Sciatic nerve (tissue), 2 donors: ENCODE results near the gene EGF. TPM values are rescaled to one million over a fixed set of nuclear protein-coding genes. Genes with fewer than 3 reads are reported as not detected.
"Not testable (repeated sequence)": the region's sequence is repeated elsewhere in the genome, so short reads cannot be mapped to it uniquely, and the experiment has no call there.

Source experiments
- ATAC-seq: fragments of 200-7000 bp; cut with Tn5 transposase; one replicate; pipeline ENCODE4 v1.9.1; 2020; ENCODE audit warnings: mild to moderate bottlenecking, moderate library complexity
- DNase-seq: peaks from one replicate; pipeline ENCODE4 v3.0.0-alpha.2; 2020; ENCODE audit warnings: low spot score
- intact Hi-C: fragments of 100-400 bp; cut with DNase I; formaldehyde crosslinking; loops from one replicate; pipeline ENCODE4 v1.14.2; 2022
- total RNA-seq: library from RNA; stranded (reverse); fragmentation: NEBNext Ultra II Directional; extraction: Animal tissue kit (Norgen Biotek cat#: 25700); gene quantifications from one replicate; pipeline ENCODE4 v1.2.1, GENCODE V29; 2021
- donor health status: DM: no; HTN: no; CAD: no.
- donor health status: DM: no; HTN: no; CAD: no.

EGF gene
- total RNA-seq, 1 donor from 2014 or later: 0.85 TPM

GRCh38 chr4:109949099-109949718, 36.5 kb downstream of the EGF start:
- ATAC-seq, DNase-seq, intact Hi-C loops: not testable (repeated sequence)

DNA sequence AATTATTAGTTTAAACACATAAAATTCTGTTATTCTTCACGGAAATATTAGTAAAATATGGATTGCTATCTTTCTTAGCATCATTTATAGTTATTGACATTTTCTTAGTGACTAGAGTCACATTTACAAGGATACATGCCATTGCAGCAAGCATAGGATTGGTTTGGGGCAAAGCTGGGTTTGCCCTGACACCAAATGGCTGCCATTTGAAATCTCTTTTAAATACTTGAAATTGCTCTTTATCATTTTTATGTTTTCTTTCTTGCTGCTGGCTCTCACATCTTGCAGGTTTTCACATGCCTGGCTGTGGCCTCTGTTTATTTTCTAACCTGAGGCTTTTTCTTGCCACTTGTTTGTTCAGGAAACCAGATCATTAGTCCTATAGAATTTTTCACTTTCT, 39.9 kb downstream of the EGF start:
- intact Hi-C loops: no loop called here
- ATAC-seq: no peak
- DNase-seq: no peak

- DNase-seq: no peak
- ATAC-seq: no peak
- intact Hi-C loops: no loop called here
Measured at GRCh38 chr4:109953556-109953955, 40.9 kb downstream of the EGF start.

DNA sequence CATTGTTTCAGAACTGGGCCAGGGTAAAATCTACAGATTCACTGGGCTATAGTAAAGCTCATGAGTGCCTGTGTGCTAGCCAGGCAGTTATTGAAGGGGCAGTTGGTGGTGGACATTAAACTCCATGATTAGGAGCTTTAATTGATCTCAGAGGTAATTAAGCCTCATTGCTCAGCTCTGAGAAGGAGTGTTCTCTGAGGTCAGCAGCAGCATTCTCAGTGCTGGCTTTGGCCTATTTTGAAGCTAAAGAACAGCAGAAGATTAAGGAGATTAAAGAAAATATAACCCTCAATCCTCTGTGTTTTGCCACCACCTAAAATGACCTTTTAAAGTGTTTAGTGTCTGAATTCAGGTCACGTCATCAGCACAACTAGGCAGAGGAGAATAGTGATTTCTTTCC, 42.5 kb downstream of the EGF start:
- no peak for DNase-seq
- intact Hi-C loops: no loop called here

DNA sequence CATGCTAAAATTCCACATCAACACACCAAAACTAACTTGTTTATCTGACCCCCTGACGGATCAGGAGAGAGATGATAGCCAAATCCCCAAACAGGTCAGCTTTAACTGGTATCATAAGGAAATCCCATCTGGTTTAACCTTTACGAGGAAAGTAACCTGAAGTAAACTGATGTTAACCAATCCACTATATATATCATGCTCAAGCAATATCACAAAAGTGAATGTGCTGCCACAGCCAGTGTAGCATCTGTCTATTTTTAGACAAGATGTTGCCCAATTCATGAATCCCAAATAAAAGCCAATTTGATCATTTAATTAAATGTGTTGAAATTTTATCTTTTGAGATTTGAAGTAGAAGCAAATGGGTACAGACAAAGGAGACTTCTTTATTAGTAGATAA, 44.5 kb downstream of the EGF start:
- ATAC-seq: no peak
- intact Hi-C loops: no loop called here
- no peak for DNase-seq

More for the DNA sequence above, 42.5 kb downstream of the EGF start:
- ATAC-seq: no peak

DNA sequence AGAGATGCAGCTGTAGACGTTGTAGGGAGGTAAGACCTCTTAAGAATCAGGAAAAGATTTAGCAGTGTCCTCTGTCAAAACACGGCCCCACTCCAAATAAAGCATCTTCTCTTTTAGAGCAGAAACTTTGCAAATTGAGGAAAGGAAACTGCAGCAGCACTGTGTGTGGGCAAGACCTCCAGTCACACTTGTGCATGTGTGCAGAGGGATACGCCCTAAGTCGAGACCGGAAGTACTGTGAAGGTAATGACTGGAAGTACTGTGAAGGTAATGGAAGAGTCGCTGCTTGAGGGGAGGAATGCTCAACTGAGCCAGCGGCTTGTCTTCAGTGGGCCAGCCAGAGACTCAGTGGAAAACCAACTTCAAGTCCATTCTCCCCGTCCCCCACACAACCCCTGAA, 46.5 kb downstream of the EGF start:
- ATAC-seq (no peak), DNase-seq (no peak)
- intact Hi-C loops: no loop called here

GRCh38 chr4:109962401-109962800, 49.7 kb downstream of the EGF start:
- intact Hi-C loops: no loop called here
- DNase-seq: no peak
- no peak for ATAC-seq

- ATAC-seq (no peak), DNase-seq (no peak)
- intact Hi-C loops: no loop called here
Measured at GRCh38 chr4:109966891-109967481, 54.3 kb downstream of the EGF start.

DNA sequence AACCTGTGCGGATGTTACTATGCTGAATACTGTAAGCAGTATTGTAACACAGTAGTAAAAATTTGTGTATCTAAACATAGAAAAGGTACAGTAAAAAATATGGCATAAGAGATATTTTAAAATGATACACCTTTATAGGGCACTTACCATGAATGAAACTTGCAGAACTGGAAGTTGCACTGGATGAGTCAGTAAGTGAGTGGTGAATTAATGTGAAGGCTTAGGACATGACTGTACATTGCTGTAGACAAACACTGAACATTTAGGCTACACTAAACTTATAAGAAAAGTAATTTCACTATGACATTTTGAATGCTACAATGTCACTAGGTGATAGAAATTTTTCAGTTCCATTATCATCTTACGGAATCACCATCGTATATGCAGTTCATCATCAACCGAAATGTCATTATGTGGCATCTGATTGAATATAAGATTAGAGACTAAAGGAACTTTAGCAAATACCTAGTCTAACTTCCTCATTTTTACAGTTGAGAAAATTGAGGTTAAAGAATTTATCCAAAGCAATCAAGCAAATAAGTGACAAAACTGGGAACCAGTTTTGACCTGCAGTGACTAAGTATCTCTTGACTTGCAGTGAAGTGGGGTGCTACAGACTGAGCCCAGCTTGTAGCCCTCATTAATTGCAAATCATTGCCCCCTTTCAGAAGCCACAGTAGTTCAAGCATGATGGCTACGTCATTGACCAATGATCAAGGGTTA, 55.3 kb downstream of the EGF start:
- DNase-seq (no peak), ATAC-seq (no peak)
- intact Hi-C loops: no loop called here

DNA sequence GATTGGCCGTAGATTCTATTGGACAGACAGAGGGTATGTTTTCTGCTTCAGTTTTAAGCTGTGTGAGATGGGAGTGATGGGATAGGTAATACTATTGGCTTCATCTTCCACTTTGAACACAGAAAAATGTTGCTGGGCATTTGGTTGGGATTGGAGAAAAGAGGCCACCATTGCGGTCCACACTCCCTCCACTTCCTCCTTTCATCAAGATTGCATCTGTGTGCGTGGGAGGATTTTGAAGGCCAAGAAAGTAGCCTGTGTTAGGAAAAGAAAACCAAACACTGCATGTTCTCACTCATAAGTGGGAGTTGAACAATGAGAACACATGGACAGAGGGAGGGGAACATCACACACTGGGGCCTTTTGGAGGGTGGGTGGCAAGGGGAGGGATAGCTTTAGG, 56.4 kb downstream of the EGF start:
- ATAC-seq: no peak

DNA sequence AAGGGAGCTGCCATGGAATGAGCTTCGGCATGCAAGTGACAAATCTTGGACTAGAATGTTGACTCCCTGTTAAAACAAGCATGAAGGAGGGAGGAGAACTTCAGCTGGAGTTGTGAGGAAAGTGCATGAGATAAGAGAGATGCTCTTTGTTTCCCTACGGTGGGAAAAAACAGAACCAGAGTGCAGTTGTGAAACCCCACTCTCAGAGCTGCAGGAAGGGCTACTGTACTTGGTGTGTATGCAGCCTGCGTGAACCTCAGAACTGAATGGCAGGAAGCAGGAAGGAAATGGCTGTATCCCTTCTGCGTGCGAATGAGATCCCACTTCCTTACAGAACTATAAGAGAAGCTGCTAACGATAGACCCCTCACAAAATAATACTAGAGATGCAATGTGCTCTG, 57.2 kb downstream of the EGF start:
- intact Hi-C loops: loop anchor here (10.0 kb wide), 1 partner anchor 545 kb away; no protein-coding TSS in a partner anchor
- ATAC-seq (no peak), DNase-seq (no peak)

More for the DNA sequence above, 56.4 kb downstream of the EGF start:
- DNase-seq: no peak
- intact Hi-C loops: no loop called here

DNA sequence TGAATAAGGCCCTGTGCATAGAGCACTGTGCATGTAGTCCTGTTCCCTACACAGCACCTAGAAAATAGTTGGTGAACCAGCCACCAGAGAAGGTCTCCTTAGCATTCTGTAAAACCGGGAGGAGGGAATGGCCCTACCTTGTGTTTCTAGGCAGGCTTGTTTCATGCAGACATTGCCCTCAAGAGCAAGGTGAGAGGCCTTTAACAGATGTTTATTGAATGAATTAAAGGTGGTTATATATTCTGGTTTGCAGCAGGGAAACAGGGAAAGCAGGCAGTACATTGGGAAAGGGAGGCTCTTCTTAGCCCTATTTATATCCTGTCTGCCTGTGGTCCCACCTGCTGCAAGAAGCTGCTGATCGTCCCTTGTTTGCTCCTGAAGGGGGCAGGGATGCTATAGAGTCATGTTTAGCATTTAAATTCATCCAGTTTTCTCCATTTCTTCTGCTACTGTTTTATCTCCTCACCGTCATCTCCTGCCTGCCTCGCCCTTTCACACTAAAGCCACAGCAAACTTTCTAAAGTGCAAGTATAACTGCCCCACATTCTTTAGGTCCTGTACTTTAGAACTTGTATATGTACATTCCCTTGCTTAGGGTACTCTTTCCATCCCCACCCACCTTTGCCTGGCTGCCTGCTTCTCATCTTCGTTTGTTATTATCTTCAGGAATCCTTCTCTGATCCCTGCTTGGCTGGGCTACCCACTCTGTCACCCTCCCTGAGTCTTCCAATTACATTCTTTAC, 60.3 kb downstream of the EGF start:
- ATAC-seq (no peak), DNase-seq (no peak)
- intact Hi-C loops: loop anchor here (10.0 kb wide), 1 partner anchor 548 kb away; no protein-coding TSS in a partner anchor

- no peak for ATAC-seq
- no peak for DNase-seq
- intact Hi-C loops: loop anchor here (10.0 kb wide), 1 partner anchor 549 kb away; no protein-coding TSS in a partner anchor
Measured at GRCh38 chr4:109973529-109973905, 60.8 kb downstream of the EGF start.

DNA sequence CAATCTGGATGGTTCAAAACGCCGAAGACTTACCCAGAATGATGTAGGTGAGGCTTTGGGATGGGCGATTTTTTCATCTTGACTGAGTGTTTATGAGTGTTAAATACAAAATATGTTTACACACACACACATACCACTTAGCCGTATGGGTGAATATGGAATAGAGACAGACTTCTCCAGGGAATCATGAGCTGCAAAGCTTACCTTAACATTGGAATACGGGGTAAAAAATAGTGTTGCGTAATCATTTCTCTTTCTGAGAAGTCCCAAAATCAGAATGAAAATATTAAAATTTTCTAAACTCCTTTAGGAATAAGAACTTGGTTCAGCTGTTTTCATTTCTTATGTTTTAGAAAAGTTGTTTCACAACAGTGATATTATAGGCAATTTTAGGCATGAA, 63.5 kb downstream of the EGF start:
- ATAC-seq (no peak), DNase-seq (no peak)
- intact Hi-C loops: loop anchor here (10.0 kb wide), 1 partner anchor 551 kb away; no protein-coding TSS in a partner anchor

DNA sequence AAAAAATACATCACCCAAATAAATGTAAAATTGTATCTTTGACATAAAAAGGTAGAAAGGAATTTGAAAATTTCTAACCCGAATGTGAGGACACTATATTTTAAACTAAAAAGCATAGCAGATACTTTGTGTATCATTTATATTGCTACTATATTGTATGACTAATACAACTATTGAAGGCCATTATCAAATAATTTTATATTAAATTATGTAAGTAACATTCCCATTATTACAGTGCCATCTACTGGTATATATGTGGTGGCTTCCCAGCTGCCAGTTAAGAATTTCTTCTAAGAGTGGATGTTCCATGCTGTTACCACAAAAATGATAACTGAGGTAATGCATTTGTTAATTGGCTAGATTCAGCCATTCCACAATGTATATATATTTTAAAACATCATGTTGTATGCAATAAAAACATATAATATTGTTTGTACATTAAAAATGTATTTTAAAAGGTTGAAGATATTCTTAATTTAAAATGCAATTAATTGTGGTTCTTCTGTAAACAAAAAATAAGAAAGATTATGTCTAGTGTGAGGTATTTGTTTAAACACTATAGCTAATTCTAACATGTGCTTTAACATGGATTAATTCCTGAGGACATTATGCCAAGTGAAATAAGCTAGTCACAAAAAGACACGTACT, 65.3 kb downstream of the EGF start:
- intact Hi-C loops: loop anchor here (10.0 kb wide), 1 partner anchor 553 kb away; no protein-coding TSS in a partner anchor
- DNase-seq (no peak), ATAC-seq (no peak)

DNA sequence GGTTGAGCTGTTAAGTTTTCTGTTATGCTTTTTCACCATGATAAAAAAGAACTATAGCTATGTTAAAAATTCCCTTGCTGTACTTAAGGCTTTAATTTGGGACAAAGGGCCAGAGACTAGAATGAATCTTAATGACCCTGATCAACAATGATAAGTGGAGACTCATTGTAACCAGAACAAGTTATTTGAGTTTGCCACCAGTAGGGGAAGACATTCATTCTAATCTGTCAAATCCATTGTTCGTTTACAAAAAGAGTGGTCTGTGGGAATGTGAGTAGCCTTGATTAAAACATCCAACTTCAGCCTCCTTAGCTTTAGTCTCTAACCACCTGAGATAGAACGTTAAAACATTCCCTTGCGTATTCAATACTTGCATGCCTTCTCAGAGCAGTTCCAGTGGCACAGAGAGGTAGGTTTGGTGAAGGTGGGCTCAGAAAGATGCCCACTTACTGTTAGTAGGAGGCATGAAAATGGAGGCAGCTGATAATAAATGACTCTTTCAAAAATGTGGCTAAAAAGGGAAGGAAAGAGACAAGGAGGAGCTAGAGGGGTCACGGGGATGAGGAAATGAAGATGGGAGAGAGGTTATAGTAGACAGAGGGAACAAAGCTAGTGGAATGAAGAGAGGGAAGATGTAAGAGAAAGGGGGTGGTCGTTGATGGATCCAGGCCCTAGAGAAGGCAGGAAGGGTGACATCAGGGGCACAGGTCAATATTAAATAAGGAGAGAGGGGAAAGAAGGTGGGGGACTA, 66.2 kb downstream of the EGF start:
- no peak for ATAC-seq
- intact Hi-C loops: loop anchor here (10.0 kb wide), 1 partner anchor 554 kb away; no protein-coding TSS in a partner anchor
- no peak for DNase-seq

DNA sequence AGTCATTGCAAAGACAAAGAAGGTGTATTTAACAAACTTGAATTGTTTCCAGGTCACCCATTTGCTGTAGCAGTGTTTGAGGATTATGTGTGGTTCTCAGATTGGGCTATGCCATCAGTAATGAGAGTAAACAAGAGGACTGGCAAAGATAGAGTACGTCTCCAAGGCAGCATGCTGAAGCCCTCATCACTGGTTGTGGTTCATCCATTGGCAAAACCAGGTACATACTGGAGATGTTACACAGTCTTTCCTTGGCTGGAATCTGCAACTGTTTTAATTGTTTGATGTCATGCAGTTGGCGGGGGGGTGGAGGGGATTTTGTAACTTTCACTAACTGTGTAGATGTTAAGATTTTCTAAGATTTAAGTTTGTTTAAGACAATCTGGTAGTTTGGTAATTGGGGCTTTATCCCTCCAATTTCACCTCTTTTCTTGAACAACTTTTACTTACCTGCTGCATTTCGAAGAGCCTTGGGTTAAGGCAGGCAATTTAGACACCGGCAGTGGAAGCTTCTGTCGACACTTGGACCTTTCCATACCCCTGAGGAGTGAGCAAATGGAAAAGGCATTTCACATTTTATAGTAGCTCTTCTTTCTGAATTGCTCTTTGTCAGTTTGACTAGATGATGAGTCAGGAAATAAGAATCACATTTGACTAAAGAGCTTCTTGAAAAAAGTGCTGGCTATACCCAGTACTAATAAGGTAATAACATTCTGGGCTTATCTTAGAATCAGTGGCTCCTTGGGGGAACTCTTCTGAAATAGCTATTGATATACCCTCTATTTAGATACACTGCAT, 67.4 kb downstream of the EGF start:
- intact Hi-C loops: loop anchor here (10.0 kb wide), 1 partner anchor 555 kb away; no protein-coding TSS in a partner anchor
- ATAC-seq (no peak), DNase-seq (no peak)
